BLaER1 (cell line): ENCODE measurements around the gene RNF169.
A peak's percentile ranks its signal among the peaks of the same experiment; 100 is the strongest.

ENCODE experiments used
- H3K27ac ChIP-seq: shearing (Covaris generic); formaldehyde crosslinking; 2 replicates; pipeline ENCODE4 v1.8.1; 2022
- H3K27me3 ChIP-seq: shearing (Covaris generic); formaldehyde crosslinking; 2 replicates; pipeline ENCODE4 v1.8.1; 2022
- H3K36me3 ChIP-seq: shearing (Covaris generic); formaldehyde crosslinking; 2 replicates; pipeline ENCODE4 v1.8.1; 2022
- H3K4me1 ChIP-seq: shearing (Covaris generic); formaldehyde crosslinking; 2 replicates; pipeline ENCODE4 v1.8.1; 2022
- H3K4me2 ChIP-seq: shearing (Covaris generic); formaldehyde crosslinking; 2 replicates; pipeline ENCODE4 v1.8.1; 2022
- H3K4me3 ChIP-seq: shearing (Covaris generic); formaldehyde crosslinking; 2 replicates; pipeline ENCODE4 v1.8.1; 2022
- H3K9ac ChIP-seq: shearing (Covaris generic); formaldehyde crosslinking; 2 replicates; pipeline ENCODE4 v1.8.1; 2022
- H3K9me3 ChIP-seq: shearing (Covaris generic); formaldehyde crosslinking; 2 replicates; pipeline ENCODE4 v1.8.1; 2022
- H4K20me1 ChIP-seq: shearing (Covaris generic); formaldehyde crosslinking; 2 replicates; pipeline ENCODE4 v1.8.1; 2022
- Cebpa-rat ChIP-seq: shearing (Covaris generic); IDR thresholded peaks from 2 replicates; pipeline ENCODE4 v1.8.1; 2022

Gene RNF169, protein sequence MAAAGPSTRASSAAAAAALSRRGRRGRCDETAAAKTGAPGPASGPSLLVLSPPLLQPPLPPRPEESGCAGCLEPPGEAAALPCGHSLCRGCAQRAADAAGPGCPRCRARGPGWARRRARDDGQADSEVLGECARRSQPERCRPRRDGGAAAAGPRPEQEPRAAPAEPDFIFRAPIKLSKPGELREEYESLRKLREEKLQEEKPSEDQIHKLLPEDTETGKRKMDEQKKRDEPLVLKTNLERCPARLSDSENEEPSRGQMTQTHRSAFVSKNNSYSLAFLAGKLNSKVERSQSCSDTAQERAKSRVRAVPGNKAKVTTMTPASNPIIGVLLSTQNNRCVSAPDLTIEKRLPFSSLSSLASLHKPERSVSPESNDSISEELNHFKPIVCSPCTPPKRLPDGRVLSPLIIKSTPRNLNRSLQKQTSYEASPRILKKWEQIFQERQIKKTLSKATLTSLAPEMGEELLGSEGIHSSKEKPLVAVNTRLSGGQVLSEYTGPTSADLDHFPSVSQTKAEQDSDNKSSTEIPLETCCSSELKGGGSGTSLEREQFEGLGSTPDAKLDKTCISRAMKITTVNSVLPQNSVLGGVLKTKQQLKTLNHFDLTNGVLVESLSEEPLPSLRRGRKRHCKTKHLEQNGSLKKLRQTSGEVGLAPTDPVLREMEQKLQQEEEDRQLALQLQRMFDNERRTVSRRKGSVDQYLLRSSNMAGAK

DNA sequence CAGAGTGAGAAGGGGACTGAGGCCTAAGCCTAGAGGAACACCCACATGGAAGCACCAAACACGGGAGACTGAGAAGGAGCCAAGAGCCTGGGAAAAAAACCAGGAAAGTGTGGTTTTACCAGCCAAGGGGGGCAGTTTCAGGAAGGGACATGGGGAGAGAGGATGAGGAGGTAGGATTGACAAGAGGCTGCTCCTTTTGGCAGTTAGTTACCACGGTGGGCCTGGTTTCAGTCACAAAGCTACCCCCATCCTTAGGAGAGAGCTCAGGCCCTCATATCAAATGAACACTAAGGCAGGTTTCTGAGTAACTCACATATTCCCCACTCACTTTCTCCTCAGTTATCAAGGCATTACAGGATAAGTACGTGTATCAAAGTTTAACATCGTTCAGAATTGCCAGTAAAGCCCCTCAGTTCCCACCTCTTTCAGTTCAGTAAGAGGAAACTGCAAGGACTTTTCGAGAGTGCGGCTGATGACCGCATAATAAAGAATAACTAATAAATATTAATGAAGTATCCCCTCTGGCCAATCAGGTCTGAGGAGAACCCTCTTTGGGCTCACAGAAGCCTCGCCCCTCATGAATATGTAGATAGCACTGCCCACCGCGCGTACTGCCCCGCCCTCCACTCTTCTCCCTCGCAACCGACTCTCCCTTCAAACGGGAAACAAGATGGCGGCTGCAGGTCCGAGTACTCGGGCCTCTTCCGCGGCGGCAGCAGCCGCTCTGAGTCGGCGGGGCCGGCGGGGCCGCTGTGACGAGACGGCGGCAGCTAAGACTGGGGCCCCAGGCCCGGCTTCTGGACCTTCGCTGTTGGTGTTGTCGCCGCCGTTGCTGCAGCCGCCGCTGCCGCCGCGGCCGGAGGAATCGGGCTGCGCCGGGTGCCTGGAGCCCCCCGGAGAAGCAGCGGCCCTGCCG lies at the start of gene RNF169:
Gene RNF169 (plus strand): TSS at position 639 of the 916 bp plus-strand sequence. CDS start 32 bp downstream, at position 671.
- TF ChIP-seq Cebpa-rat, result no peak
- H3K4me2 ChIP-seq, result peak within 1 kb of the TSS; percentile 87
- H3K27ac ChIP-seq, result peak within 1 kb of the TSS; percentile 99
- H3K36me3 ChIP-seq, result peaks cover 12% of the 10 kb centered on the region
- no peaks in the 10 kb centered on the region for H3K27me3 ChIP-seq
- peak within 1 kb of the TSS; percentile 89 for H3K4me3 ChIP-seq
- H3K9ac ChIP-seq, result peak within 1 kb of the TSS; percentile 98
- no peaks in the 10 kb centered on the region for H3K9me3 ChIP-seq
- peaks cover 26% of the 10 kb centered on the region for H3K4me1 ChIP-seq
- peaks cover 40% of the 10 kb centered on the region for H4K20me1 ChIP-seq

DNA sequence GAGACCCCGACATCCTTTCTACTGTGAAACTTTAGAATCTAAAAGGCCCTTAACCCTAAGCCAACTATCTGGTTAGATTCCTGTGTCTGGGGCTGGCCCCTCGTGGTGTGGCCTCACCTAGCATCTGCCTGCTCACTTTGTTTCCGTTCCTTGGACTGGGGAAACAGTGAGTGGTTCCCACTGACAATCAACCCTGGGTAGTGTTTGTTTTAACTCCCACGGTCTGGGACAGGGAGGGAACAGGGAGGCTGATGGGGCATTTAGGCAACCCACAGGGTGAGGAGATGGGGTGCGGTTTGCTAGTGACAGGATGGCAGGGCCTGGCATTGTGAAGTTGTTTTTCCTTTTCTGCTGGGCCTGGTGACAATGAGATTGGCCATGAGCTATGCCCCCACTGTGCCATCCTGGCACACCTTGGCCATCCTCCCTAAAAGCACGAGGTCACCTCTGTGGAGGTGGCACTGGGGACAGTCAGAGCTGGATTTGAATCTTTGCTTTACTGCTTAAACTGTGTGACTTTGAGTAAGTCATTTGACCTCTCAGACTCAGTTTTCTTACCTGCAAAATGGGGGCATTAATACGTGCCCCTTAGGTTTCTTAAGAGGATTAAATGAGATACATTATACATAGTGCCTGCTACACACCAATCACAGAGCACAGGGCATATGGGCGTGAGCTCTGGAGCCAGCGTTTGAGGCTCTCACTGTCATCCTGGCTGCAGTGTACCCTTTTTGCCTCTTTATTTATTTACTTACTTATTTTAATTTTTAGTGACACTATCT lies 48.8 kb upstream of the RNF169 start:
- Histone ChIP-seq H3K9me3 (no peaks in the 10 kb centered on the region), H3K27me3 (no peaks in the 10 kb centered on the region), H3K4me1 (no peaks in the 10 kb centered on the region), H3K27ac (no peak overlapping the region), H3K4me2 (no peak overlapping the region), H3K9ac (no peak overlapping the region), H4K20me1 (no peaks in the 10 kb centered on the region), H3K36me3 (no peaks in the 10 kb centered on the region), H3K4me3 (no peak overlapping the region)
- TF ChIP-seq Cebpa-rat, result no peak

DNA sequence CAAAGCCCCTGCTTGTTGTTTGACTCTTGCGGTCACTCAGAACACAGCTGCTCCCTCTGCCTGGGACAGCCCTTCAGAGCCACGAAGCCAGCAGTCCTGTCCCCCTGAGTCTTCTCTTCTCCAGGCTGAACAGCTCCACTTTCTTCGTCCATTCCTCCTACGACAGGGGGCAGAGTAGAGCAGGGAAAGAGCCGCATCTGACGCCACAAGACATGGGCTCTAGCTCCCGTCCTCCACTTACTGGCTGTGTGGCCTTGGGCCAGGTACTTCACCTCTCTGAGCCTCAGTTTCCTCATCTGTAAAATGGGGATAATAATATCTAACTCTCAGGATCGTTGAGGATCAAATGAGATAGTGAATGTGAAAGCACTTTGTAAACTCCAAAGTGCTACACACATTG lies 47.3 kb upstream of the RNF169 start:
- no peaks in the 10 kb centered on the region for H3K27me3 ChIP-seq
- TF ChIP-seq Cebpa-rat, result no peak

DNA sequence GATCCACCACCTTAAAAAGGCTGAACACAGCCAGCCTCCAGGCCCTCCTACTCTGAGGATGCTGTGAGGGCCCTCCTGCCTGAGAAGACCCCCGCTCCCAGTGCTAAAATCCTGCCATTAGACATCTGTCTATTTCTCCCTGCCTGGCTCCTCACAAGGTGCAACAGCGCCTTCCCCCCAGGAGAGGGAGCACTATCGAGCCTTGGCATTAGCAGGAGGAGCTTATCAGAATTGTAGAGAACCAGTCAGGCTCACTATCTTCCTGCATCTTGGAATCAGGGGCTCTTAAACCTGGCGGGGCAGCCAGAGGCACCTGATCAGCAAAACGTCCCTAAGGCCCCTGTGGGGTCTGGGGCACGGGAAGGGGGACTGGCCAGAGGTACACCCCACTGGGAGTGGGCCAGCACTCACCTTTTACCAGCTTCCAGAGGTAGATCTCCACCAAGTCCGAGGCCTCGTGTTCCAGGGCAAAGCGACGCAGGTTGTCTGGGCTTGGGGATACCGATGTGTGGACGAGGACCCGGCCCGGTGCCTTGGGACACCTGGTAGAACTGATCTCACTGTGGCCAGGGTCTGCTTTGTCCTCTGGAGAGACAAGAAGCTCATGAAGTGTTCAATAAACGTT lies 46.2 kb upstream of the RNF169 start:
- Histone ChIP-seq H3K4me3 (no peak overlapping the region), H3K4me1 (no peaks in the 10 kb centered on the region), H3K9ac (no peak overlapping the region), H3K27me3 (no peaks in the 10 kb centered on the region), H3K36me3 (no peaks in the 10 kb centered on the region), H3K27ac (no peak overlapping the region), H4K20me1 (no peaks in the 10 kb centered on the region), H3K4me2 (no peak overlapping the region), H3K9me3 (no peaks in the 10 kb centered on the region)
- no peak for TF ChIP-seq Cebpa-rat

More for the DNA sequence above, 47.3 kb upstream of the RNF169 start:
- Histone ChIP-seq H3K36me3 (no peaks in the 10 kb centered on the region), H3K4me1 (no peaks in the 10 kb centered on the region), H4K20me1 (no peaks in the 10 kb centered on the region), H3K9ac (no peak overlapping the region), H3K4me3 (no peak overlapping the region), H3K9me3 (no peaks in the 10 kb centered on the region), H3K27ac (no peak overlapping the region), H3K4me2 (no peak overlapping the region)

DNA sequence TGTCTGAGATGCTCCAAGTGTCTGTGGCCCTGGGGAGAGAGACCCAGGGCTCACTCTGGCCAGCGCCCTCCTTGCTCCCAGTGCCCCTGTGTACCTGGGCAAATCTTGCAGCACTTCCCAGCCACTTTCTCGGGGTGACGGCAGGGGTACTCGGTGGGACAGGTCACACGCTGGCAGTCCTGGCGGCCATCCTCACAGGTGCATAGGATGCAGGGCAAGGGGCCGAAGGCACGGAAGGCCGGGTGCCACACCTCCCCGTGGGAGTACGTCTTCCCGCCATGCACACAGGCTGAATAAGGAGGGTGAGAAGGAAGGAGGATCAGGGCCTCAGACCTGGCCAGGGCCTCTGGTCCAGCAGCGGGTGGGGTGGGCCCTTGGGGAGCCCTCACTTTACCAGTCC lies 45.4 kb upstream of the RNF169 start:
- Histone ChIP-seq H3K4me2 (no peak overlapping the region), H3K9ac (no peak overlapping the region), H3K9me3 (no peaks in the 10 kb centered on the region), H3K27ac (no peak overlapping the region), H3K4me3 (no peak overlapping the region), H3K36me3 (no peaks in the 10 kb centered on the region), H3K27me3 (no peaks in the 10 kb centered on the region), H4K20me1 (no peaks in the 10 kb centered on the region), H3K4me1 (no peaks in the 10 kb centered on the region)
- TF ChIP-seq Cebpa-rat, result no peak

DNA sequence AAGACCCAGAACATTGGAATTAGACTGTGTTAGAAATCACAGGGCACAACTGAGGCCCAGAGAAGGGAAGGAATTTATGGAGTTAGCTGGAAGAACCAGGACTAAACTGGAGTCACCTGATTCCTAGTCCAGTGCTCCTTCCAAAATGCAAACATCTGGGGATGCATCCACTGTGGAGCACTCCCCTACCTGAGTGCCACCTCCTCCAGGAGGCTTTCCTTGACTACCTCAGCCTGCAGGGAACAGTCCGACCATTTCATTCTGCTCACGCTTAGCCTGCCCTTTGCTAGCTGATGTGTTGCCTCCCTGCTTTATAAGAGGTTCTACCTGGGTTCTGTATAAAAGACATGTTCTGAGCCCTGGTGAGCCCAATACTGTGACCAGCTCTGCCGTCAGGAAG lies 41.5 kb upstream of the RNF169 start:
- H3K9ac ChIP-seq, result no peak overlapping the region
- no peak overlapping the region for H3K4me2 ChIP-seq
- no peaks in the 10 kb centered on the region for H3K9me3 ChIP-seq
- no peaks in the 10 kb centered on the region for H4K20me1 ChIP-seq
- H3K27me3 ChIP-seq, result no peaks in the 10 kb centered on the region
- no peaks in the 10 kb centered on the region for H3K36me3 ChIP-seq
- H3K4me1 ChIP-seq, result no peaks in the 10 kb centered on the region
- no peak overlapping the region for H3K4me3 ChIP-seq
- TF ChIP-seq Cebpa-rat, result no peak
- H3K27ac ChIP-seq, result no peak overlapping the region

DNA sequence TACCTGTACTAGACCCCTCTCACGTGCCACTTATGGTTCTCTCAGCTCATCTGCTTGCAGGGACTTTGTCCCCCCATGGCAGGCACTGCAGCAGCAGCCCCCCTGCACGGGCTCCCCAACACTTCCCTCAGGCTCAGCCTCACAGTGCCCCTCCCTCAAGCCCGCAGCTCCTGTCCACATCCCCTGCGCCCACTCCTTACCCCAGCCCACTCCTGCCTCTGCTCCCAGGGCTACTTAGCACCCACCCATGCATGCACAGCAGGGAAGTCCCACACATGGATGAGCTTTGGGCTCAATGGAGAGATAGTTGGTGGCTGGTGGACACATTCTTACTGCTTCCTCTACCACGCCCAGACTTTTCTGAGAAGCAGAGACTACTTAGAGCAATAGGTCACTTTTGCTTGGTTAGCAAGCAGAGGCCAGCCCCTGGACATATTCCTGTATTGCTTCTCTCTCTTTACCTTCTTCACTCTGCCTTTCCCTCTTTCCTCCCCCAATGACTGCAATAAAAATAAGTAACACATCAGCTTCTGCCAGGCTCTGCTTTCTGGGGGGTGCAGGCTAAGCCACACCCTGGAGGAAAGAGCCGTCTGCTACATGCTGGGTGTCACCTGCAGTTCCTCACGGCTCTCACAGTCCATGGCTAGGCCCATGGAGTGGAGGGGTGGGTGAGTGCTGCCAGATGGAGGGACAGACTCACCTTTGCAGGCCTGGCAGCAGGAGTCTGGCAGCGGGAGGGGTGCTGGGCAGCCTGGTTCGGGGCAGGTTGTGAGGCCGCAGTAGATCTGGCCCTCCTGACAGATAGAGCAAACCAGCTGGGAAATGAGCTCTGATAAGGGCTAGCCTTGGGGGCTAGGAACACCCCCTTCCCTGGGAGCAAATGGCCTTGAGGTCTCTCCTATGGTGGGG lies 40.8 kb upstream of the RNF169 start:
- Histone ChIP-seq H3K27ac (no peak overlapping the region), H3K4me3 (no peak overlapping the region), H3K36me3 (no peaks in the 10 kb centered on the region), H3K9ac (no peak overlapping the region), H4K20me1 (no peaks in the 10 kb centered on the region), H3K9me3 (no peaks in the 10 kb centered on the region), H3K4me1 (no peaks in the 10 kb centered on the region), H3K4me2 (no peak overlapping the region), H3K27me3 (no peaks in the 10 kb centered on the region)
- TF ChIP-seq Cebpa-rat, result no peak

DNA sequence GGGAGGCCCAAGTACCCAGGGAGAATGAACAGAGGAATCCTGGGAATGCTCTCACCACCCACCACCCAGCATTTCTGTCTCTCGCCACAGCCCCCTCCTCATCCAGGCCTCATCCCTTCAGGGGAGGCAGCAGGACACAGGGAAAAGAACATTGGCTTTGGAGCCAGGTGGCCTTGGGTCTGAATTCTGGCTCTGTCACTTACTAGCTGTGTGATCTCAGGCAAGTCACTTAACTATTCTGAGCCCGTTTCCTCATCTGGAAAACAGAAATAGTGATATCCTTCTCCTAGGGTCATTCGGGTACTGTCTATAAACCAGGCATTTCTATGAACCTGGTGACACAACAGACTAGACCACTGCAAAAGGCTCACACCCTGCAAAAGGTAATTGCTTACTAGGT lies 39.5 kb upstream of the RNF169 start:
- no peaks in the 10 kb centered on the region for H3K27me3 ChIP-seq
- H3K36me3 ChIP-seq, result no peaks in the 10 kb centered on the region
- H3K4me3 ChIP-seq, result no peak overlapping the region
- no peaks in the 10 kb centered on the region for H3K4me1 ChIP-seq
- H3K4me2 ChIP-seq, result no peak overlapping the region
- no peak for TF ChIP-seq Cebpa-rat
- H3K27ac ChIP-seq, result no peak overlapping the region
- no peaks in the 10 kb centered on the region for H4K20me1 ChIP-seq
- no peak overlapping the region for H3K9ac ChIP-seq
- no peaks in the 10 kb centered on the region for H3K9me3 ChIP-seq
